ENCODE data around the gene ELOA. TPM values are rescaled to one million over a fixed set of nuclear protein-coding genes. Genes with fewer than 3 reads are reported as not detected.

Gene ELOA
- total and polyA plus RNA-seq, 9 of the 15 experiments (the other 6 are each of a cell fraction or from before 2014, with no cell fraction given), result 31.9 to 98.6 (median 61.3) TPM

GRCh38 chr1:23790696-23791515 is 47.6 kb downstream of the ELOA start, which contains the start of gene LYPLA2 (continued):
- TF ChIP-seq, protein P1, sequence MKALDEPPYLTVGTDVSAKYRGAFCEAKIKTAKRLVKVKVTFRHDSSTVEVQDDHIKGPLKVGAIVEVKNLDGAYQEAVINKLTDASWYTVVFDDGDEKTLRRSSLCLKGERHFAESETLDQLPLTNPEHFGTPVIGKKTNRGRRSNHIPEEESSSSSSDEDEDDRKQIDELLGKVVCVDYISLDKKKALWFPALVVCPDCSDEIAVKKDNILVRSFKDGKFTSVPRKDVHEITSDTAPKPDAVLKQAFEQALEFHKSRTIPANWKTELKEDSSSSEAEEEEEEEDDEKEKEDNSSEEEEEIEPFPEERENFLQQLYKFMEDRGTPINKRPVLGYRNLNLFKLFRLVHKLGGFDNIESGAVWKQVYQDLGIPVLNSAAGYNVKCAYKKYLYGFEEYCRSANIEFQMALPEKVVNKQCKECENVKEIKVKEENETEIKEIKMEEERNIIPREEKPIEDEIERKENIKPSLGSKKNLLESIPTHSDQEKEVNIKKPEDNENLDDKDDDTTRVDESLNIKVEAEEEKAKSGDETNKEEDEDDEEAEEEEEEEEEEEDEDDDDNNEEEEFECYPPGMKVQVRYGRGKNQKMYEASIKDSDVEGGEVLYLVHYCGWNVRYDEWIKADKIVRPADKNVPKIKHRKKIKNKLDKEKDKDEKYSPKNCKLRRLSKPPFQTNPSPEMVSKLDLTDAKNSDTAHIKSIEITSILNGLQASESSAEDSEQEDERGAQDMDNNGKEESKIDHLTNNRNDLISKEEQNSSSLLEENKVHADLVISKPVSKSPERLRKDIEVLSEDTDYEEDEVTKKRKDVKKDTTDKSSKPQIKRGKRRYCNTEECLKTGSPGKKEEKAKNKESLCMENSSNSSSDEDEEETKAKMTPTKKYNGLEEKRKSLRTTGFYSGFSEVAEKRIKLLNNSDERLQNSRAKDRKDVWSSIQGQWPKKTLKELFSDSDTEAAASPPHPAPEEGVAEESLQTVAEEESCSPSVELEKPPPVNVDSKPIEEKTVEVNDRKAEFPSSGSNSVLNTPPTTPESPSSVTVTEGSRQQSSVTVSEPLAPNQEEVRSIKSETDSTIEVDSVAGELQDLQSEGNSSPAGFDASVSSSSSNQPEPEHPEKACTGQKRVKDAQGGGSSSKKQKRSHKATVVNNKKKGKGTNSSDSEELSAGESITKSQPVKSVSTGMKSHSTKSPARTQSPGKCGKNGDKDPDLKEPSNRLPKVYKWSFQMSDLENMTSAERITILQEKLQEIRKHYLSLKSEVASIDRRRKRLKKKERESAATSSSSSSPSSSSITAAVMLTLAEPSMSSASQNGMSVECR (CRISPR knock-in tag; IDR thresholded peaks at IDR 0.05), result peak; percentile 92
- no peak for TF ChIP-seq SMARCC2 (IDR thresholded peaks at IDR 0.05; ENCODE audit: low read depth)
- TF ChIP-seq WHSC1 (IDR thresholded peaks at IDR 0.05; ENCODE audit: low read length), result no peak
- TF ChIP-seq, protein P2, sequence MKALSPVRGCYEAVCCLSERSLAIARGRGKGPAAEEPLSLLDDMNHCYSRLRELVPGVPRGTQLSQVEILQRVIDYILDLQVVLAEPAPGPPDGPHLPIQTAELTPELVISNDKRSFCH (CRISPR knock-in tag; IDR thresholded peaks at IDR 0.05), result no peak
- TF ChIP-seq, protein P2 (tag; IDR thresholded peaks at IDR 0.05), result peak; percentile 53; the same call in 1 of the 2 replicates
- TF ChIP-seq ZNF655 (CRISPR knock-in tag; IDR thresholded peaks at IDR 0.05), result no peak
- TF ChIP-seq ZNF668 (CRISPR knock-in tag; IDR thresholded peaks at IDR 0.05), result no peak
- TF ChIP-seq DEAF1 (CRISPR knock-in tag; IDR thresholded peaks at IDR 0.05), result no peak
- TF ChIP-seq TAF15 (IDR thresholded peaks at IDR 0.05; ENCODE audit: low read depth, low read length), result no peak
- TF ChIP-seq ZNF124 (CRISPR knock-in tag; IDR thresholded peaks at IDR 0.05), result no peak
- no peak for TF ChIP-seq HDGF (IDR thresholded peaks at IDR 0.05)
- no peak for TF ChIP-seq ATF1 (CRISPR knock-in tag; IDR thresholded peaks at IDR 0.05)
- TF ChIP-seq ATF1 (tag; IDR thresholded peaks at IDR 0.05), result peak; percentile 53
- no peak for TF ChIP-seq GTF3C2 (IDR thresholded peaks at IDR 0.05; ENCODE audit: borderline replicate concordance, extremely low read depth, insufficient read length)
- no peak for TF ChIP-seq PTBP1 (IDR thresholded peaks at IDR 0.05; ENCODE audit: low read depth, low read length)

All from K562 (cell line).